ENCODE results near the gene IQGAP2.
A peak's percentile ranks its signal among the peaks of the same experiment; 100 is the strongest.
"Not testable (repeated sequence)": the region's sequence is repeated elsewhere in the genome, so short reads cannot be mapped to it uniquely, and the experiment has no call there.

Gene IQGAP2

GRCh38 chr5:76419597-76420298 is 16.7 kb downstream of the IQGAP2 start:
- Mint-ChIP-seq H3K4me3 (no peak overlapping the region), H3K4me1 (ENCODE audit: low read depth) (peaks cover 71% of the 10 kb centered on the region), H3K27ac (no peak overlapping the region), H3K9me3 (peaks cover 1% of the 10 kb centered on the region), H3K36me3 (ENCODE audit: low read depth) (peaks cover 31% of the 10 kb centered on the region), H3K27me3 (no peaks in the 10 kb centered on the region)
- no peak for DNase-seq

- Mint-ChIP-seq H3K9me3 (no peaks in the 10 kb centered on the region), H3K27ac (no peak overlapping the region), H3K27me3 (no peaks in the 10 kb centered on the region), H3K4me1 (ENCODE audit: low read depth) (peaks cover 67% of the 10 kb centered on the region), H3K4me3 (no peak overlapping the region), H3K36me3 (ENCODE audit: low read depth) (peaks cover 22% of the 10 kb centered on the region)
- DNase-seq = no peak
Measured at GRCh38 chr5:76422227-76422626, 19.1 kb downstream of the IQGAP2 start.

- Mint-ChIP-seq H3K27ac (no peak overlapping the region), H3K27me3 (no peaks in the 10 kb centered on the region), H3K4me1 (ENCODE audit: low read depth) (peaks cover 72% of the 10 kb centered on the region), H3K9me3 (no peaks in the 10 kb centered on the region), H3K36me3 (ENCODE audit: low read depth) (peaks cover 26% of the 10 kb centered on the region), H3K4me3 (no peak overlapping the region)
- DNase-seq = no peak
Measured at GRCh38 chr5:76422742-76423141, 19.7 kb downstream of the IQGAP2 start.

GRCh38 chr5:76425146-76425545 is 22.1 kb downstream of the IQGAP2 start:
- Mint-ChIP-seq H3K4me3 (no peak overlapping the region), H3K4me1 (ENCODE audit: low read depth) (peaks cover 67% of the 10 kb centered on the region), H3K27me3 (no peaks in the 10 kb centered on the region), H3K36me3 (ENCODE audit: low read depth) (peaks cover 26% of the 10 kb centered on the region), H3K27ac (no peak overlapping the region), H3K9me3 (no peaks in the 10 kb centered on the region)
- no peak for DNase-seq

GRCh38 chr5:76425928-76426804 is 23.1 kb downstream of the IQGAP2 start:
- Mint-ChIP-seq H3K27me3 (no peaks in the 10 kb centered on the region), H3K9me3 (no peaks in the 10 kb centered on the region), H3K36me3 (ENCODE audit: low read depth) (peaks cover 20% of the 10 kb centered on the region), H3K4me1 (ENCODE audit: low read depth) (peaks cover 63% of the 10 kb centered on the region), H3K4me3 (no peak overlapping the region), H3K27ac (peak overlapping the region; percentile 59)
- no peak for DNase-seq

GRCh38 chr5:76427206-76428140 is 24.4 kb downstream of the IQGAP2 start:
- H3K27ac Mint-ChIP-seq = no peak overlapping the region

GRCh38 chr5:76428550-76428949 is 25.5 kb downstream of the IQGAP2 start:
- not testable (repeated sequence) for DNase-seq; H3K36me3 Mint-ChIP-seq (ENCODE audit: low read depth); H3K9me3 Mint-ChIP-seq; H3K27me3 Mint-ChIP-seq; H3K4me3 Mint-ChIP-seq; H3K27ac Mint-ChIP-seq
- H3K4me1 Mint-ChIP-seq (ENCODE audit: low read depth) = peaks cover 57% of the 10 kb centered on the region

More at GRCh38 chr5:76427206-76428140, 24.4 kb downstream of the IQGAP2 start:
- Mint-ChIP-seq H3K27me3 (no peaks in the 10 kb centered on the region), H3K9me3 (no peaks in the 10 kb centered on the region), H3K4me1 (ENCODE audit: low read depth) (peaks cover 57% of the 10 kb centered on the region), H3K4me3 (no peak overlapping the region), H3K36me3 (ENCODE audit: low read depth) (peaks cover 11% of the 10 kb centered on the region)
- DNase-seq = no peak

- H3K9me3 Mint-ChIP-seq = peaks cover 8% of the 10 kb centered on the region
- H3K36me3 Mint-ChIP-seq (ENCODE audit: low read depth) = peaks cover 15% of the 10 kb centered on the region
- DNase-seq = no peak
- H3K4me1 Mint-ChIP-seq (ENCODE audit: low read depth) = peaks cover 40% of the 10 kb centered on the region
- no peaks in the 10 kb centered on the region for H3K27me3 Mint-ChIP-seq
- no peak overlapping the region for H3K4me3 Mint-ChIP-seq
- no peak overlapping the region for H3K27ac Mint-ChIP-seq
Measured at GRCh38 chr5:76433261-76433660, 30.2 kb downstream of the IQGAP2 start.

GRCh38 chr5:76437507-76437906 is 34.4 kb downstream of the IQGAP2 start:
- peaks cover 43% of the 10 kb centered on the region for H3K36me3 Mint-ChIP-seq (ENCODE audit: low read depth)
- not testable (repeated sequence) for H3K4me3 Mint-ChIP-seq, H3K27ac Mint-ChIP-seq, H3K9me3 Mint-ChIP-seq, H3K27me3 Mint-ChIP-seq, DNase-seq
- H3K4me1 Mint-ChIP-seq (ENCODE audit: low read depth) = peaks cover 49% of the 10 kb centered on the region

GRCh38 chr5:76438025-76438424 is 34.9 kb downstream of the IQGAP2 start:
- H3K27ac Mint-ChIP-seq = no peak overlapping the region
- H3K36me3 Mint-ChIP-seq (ENCODE audit: low read depth) = peaks cover 43% of the 10 kb centered on the region
- H3K9me3 Mint-ChIP-seq = peaks cover 8% of the 10 kb centered on the region
- DNase-seq = no peak
- H3K4me1 Mint-ChIP-seq (ENCODE audit: low read depth) = peaks cover 45% of the 10 kb centered on the region
- no peak overlapping the region for H3K4me3 Mint-ChIP-seq
- no peaks in the 10 kb centered on the region for H3K27me3 Mint-ChIP-seq

- Mint-ChIP-seq H3K4me1 (ENCODE audit: low read depth) (peaks cover 38% of the 10 kb centered on the region), H3K27me3 (no peaks in the 10 kb centered on the region), H3K4me3 (no peak overlapping the region), H3K9me3 (peaks cover 8% of the 10 kb centered on the region), H3K36me3 (ENCODE audit: low read depth) (peaks cover 49% of the 10 kb centered on the region), H3K27ac (no peak overlapping the region)
- no peak for DNase-seq
Measured at GRCh38 chr5:76439201-76439600, 36.1 kb downstream of the IQGAP2 start.

GRCh38 chr5:76439929-76440328 is 36.8 kb downstream of the IQGAP2 start:
- no peak for DNase-seq
- Mint-ChIP-seq H3K4me3 (no peak overlapping the region), H3K27me3 (no peaks in the 10 kb centered on the region), H3K9me3 (peaks cover 8% of the 10 kb centered on the region), H3K27ac (no peak overlapping the region), H3K4me1 (ENCODE audit: low read depth) (peaks cover 36% of the 10 kb centered on the region), H3K36me3 (ENCODE audit: low read depth) (peaks cover 50% of the 10 kb centered on the region)

- H3K36me3 Mint-ChIP-seq (ENCODE audit: low read depth) = peaks cover 56% of the 10 kb centered on the region
Measured at GRCh38 chr5:76441101-76441500, 38.0 kb downstream of the IQGAP2 start.

More at GRCh38 chr5:76441101-76441500, 38.0 kb downstream of the IQGAP2 start:
- Mint-ChIP-seq H3K4me3 (no peak overlapping the region), H3K27me3 (no peaks in the 10 kb centered on the region), H3K27ac (no peak overlapping the region), H3K9me3 (peaks cover 3% of the 10 kb centered on the region), H3K4me1 (ENCODE audit: low read depth) (peaks cover 34% of the 10 kb centered on the region)
- no peak for DNase-seq

All from activated T-cell treated with anti-CD3 and anti-CD28 coated beads, Interleukin-2, amount 50 U/mL, for 24 hours (primary cell).